ENCODE data around the gene SORCS1. TPM values are rescaled to one million over a fixed set of nuclear protein-coding genes. Genes with fewer than 3 reads are reported as not detected.

SORCS1 gene
- total RNA-seq = 1 to 10 TPM in 2 of 3 donors, under 1 TPM in 1; 0.73 to 3.3 (median 2.9) TPM

DNA sequence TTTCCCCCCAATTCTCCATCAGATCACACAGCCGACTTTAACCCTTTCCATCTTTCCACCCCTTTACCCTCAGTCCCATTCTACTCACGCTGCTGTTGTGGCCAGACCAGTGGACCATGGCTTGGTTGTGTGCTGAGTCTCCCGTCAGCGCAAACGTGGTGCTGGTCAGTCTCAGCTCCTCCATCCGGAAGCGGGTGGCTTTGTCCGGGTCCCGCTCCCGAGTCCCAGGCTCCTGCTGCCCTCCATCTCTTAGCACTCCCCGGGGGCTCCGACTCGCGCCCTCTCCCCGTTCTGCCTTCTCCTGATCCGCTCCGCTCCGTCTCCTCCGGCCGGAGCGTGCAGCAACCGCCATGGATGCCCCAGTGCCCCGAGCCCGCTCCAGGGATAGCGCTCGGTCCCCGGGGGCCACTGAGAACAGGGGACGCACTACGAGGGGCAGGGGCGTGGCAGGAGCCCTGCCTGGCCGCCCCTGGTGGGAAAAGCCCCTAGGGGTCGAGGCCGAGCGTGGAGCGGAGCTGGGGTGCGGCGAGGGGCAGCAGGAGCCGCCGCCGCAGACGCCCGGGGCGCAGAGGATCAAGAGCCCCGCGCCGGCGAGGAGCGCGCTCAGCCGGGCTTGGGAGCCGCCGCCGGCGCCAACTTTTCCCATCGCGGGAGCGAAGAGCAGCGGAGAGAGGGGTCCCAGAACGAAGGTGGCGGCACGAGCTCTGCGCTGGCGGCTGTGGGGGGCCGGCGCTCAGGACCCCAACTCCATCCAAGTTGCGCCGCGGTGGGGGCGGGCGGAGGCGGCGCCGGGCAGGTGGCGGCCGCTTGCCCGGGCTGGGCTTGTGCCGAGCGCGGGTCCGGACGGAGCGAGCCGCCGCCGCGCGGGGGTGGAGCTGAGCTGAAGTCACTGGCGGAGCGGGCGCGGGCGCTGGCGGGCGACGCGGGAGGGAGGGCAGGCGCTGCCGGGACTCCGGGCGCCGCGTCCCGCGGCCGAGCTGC lies at the start of gene SORCS1:
Gene SORCS1, minus strand, starts transcription at position 826 of the 981 bp plus-strand sequence.
- TF ChIP-seq, protein P1, sequence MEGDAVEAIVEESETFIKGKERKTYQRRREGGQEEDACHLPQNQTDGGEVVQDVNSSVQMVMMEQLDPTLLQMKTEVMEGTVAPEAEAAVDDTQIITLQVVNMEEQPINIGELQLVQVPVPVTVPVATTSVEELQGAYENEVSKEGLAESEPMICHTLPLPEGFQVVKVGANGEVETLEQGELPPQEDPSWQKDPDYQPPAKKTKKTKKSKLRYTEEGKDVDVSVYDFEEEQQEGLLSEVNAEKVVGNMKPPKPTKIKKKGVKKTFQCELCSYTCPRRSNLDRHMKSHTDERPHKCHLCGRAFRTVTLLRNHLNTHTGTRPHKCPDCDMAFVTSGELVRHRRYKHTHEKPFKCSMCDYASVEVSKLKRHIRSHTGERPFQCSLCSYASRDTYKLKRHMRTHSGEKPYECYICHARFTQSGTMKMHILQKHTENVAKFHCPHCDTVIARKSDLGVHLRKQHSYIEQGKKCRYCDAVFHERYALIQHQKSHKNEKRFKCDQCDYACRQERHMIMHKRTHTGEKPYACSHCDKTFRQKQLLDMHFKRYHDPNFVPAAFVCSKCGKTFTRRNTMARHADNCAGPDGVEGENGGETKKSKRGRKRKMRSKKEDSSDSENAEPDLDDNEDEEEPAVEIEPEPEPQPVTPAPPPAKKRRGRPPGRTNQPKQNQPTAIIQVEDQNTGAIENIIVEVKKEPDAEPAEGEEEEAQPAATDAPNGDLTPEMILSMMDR (IDR thresholded peaks at IDR 0.05) = no peak
- no peak for TF ChIP-seq POLR2AphosphoS5 (IDR thresholded peaks at IDR 0.05)
- TF ChIP-seq POLR2A (IDR thresholded peaks at IDR 0.05) = no peak
- Histone ChIP-seq H3K4me3 (peak within 1 kb of the TSS; percentile 32 to 69 (median 47)), H3K27ac (peak within 1 kb of the TSS in 1 of 2 donors; percentile 26), H3K27me3 (peaks cover 0 to 40% of the 10 kb centered on the region in 2 donors), H3K9me3 (no peaks in the 10 kb centered on the region), H3K36me3 (no peaks in the 10 kb centered on the region), H3K4me1 (no peaks in the 10 kb centered on the region)
- DNase-seq (ENCODE audit: low spot score in 2 of 2) = no peak
- intact Hi-C loops (cut with DNase I; ENCODE audit: low total_unique reads) = no loop called here

DNA sequence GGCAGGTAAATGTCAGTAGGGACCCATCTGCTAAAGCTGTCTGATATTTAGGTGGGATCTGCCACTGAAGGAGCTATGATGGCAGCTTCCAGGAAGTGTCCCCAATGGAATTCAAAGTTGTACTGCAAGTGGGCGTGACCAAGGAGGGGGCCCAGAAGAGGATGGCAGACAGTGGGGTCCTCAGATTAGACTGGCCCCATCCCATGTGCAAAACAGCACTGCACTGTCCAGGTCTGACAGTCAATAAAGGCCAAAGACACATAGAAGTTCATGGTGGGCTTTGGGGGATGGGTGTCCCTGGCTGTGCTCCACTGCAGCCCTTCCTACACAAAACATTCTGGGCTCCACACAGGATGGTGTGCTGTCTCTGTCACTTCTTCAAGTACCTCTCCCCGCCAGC lies 49.8 kb upstream of the SORCS1 start:
- Histone ChIP-seq H3K4me1 (no peaks in the 10 kb centered on the region), H3K36me3 (no peaks in the 10 kb centered on the region), H3K4me3 (no peak overlapping the region), H3K9me3 (no peaks in the 10 kb centered on the region), H3K27me3 (no peaks in the 10 kb centered on the region), H3K27ac (no peak overlapping the region)
- intact Hi-C loops (cut with DNase I; ENCODE audit: low total_unique reads) = no loop called here
- TF ChIP-seq, protein P1 (IDR thresholded peaks at IDR 0.05) = no peak
- TF ChIP-seq POLR2AphosphoS5 (IDR thresholded peaks at IDR 0.05) = no peak
- TF ChIP-seq POLR2A (IDR thresholded peaks at IDR 0.05) = no peak
- no peak for DNase-seq (ENCODE audit: low spot score in 2 of 2)

DNA sequence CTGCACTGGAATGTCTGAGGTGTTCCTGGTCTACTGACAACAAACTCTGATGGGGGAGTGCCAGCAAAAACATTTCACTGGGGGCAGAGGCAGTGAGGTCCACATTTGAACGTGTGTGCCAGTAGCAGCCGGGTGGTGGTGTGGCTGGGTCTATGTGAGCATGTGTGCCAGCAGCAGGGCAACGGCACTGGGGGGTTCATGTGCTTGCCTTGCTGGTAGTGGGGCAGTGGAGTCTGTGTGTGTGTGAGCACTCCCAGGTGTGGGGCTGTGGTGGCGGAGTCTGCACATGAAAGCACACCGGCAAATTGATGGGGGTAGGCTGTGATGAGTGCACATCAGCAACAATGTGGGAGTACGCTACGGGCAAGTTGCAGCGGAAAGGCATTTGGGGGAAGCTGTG lies 49.4 kb upstream of the SORCS1 start:
- H3K36me3 ChIP-seq = no peaks in the 10 kb centered on the region
- H3K27me3 ChIP-seq = no peaks in the 10 kb centered on the region
- no peak overlapping the region for H3K27ac ChIP-seq
- intact Hi-C loops (cut with DNase I; ENCODE audit: low total_unique reads) = no loop called here
- H3K9me3 ChIP-seq = no peaks in the 10 kb centered on the region
- TF ChIP-seq POLR2AphosphoS5 (IDR thresholded peaks at IDR 0.05) (no peak), POLR2A (IDR thresholded peaks at IDR 0.05) (no peak)
- DNase-seq (ENCODE audit: low spot score in 2 of 2) = no peak
- no peak overlapping the region for H3K4me3 ChIP-seq
- H3K4me1 ChIP-seq = no peaks in the 10 kb centered on the region

DNA sequence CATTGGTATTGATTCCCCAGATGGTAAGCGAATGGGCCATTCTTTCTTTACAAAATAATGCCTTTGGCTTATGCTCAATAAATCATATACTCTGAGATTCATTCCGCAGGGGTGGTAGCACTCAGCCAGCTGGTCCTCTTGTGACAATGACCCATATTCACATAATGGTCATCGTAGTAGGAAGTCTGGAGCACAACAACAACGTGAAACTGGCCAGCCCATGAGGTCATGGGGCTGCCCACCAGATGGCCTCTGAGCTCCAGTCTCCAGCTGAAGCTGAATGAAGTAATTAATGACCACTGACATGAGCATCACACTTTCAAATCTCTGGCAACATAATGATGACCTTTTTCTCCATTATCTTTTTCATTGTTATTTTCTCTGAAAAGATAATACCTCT lies 42.3 kb upstream of the SORCS1 start:
- no peaks in the 10 kb centered on the region for H3K27me3 ChIP-seq
- intact Hi-C loops (cut with DNase I; ENCODE audit: low total_unique reads) = no loop called here
- H3K36me3 ChIP-seq = no peaks in the 10 kb centered on the region
- H3K4me1 ChIP-seq = no peaks in the 10 kb centered on the region
- no peak for TF ChIP-seq POLR2A (IDR thresholded peaks at IDR 0.05)
- no peak for TF ChIP-seq POLR2AphosphoS5 (IDR thresholded peaks at IDR 0.05)
- DNase-seq (ENCODE audit: low spot score in 2 of 2) = no peak
- H3K9me3 ChIP-seq = no peaks in the 10 kb centered on the region
- H3K27ac ChIP-seq = no peak overlapping the region
- H3K4me3 ChIP-seq = no peak overlapping the region

DNA sequence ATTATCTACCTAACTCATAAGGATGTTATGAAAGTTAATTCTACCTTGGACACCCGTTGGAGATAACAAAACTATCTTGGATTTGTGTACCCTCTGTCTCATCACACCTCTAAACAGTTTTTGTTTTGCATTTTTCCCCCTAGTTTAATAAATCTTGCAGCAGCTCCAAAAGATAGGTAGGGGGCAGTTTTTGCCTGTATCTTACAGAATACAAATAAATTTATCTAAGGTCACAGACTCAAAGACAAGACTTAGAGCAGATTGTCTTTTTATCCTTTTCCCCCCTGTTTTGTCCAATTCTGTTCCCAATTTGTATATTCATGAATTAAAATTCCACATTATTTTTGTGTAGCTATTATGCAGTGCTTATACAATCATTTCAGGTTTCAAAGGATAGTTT lies 5.0 kb upstream of the SORCS1 start:
- Histone ChIP-seq H3K27me3 (peaks cover 0 to 21% of the 10 kb centered on the region in 2 donors), H3K4me1 (no peaks in the 10 kb centered on the region), H3K36me3 (no peaks in the 10 kb centered on the region), H3K9me3 (no peaks in the 10 kb centered on the region), H3K27ac (no peak overlapping the region), H3K4me3 (no peak overlapping the region)
- DNase-seq (ENCODE audit: low spot score in 2 of 2) = no peak
- TF ChIP-seq POLR2AphosphoS5 (IDR thresholded peaks at IDR 0.05) = no peak
- TF ChIP-seq, protein P1 (IDR thresholded peaks at IDR 0.05) = no peak
- no peak for TF ChIP-seq POLR2A (IDR thresholded peaks at IDR 0.05)
- intact Hi-C loops (cut with DNase I; ENCODE audit: low total_unique reads) = no loop called here

DNA sequence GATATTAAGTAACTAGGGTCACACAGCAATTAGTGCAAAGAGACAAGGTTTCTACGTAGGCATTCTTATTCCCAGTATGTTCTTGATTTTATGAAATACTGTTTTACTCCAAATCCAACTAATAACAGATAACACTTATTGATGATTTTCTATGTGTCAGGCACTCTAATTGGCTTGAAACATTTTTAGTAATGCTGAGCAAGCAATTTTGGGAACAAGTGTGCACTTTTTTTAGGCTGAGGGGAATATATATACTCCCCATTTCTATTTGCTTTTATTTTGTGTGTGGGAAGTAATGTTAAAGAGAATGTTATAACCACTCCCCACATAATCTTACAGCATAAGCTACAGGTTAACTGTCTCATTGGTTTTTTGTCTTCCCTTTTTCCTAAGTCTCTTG lies 4.2 kb upstream of the SORCS1 start:
- TF ChIP-seq, protein P1 (IDR thresholded peaks at IDR 0.05) = no peak
- no peak for TF ChIP-seq POLR2AphosphoS5 (IDR thresholded peaks at IDR 0.05)
- no peak for TF ChIP-seq POLR2A (IDR thresholded peaks at IDR 0.05)

More for the DNA sequence above, 4.2 kb upstream of the SORCS1 start:
- intact Hi-C loops (cut with DNase I; ENCODE audit: low total_unique reads) = no loop called here
- Histone ChIP-seq H3K4me3 (no peak overlapping the region), H3K36me3 (no peaks in the 10 kb centered on the region), H3K9me3 (no peaks in the 10 kb centered on the region), H3K27me3 (peaks cover 0 to 28% of the 10 kb centered on the region in 2 donors), H3K4me1 (no peaks in the 10 kb centered on the region), H3K27ac (no peak overlapping the region)
- DNase-seq (ENCODE audit: low spot score in 2 of 2) = no peak
